IPS-15b (cell line): ENCODE measurements around the gene NSA2.
"Not testable (repeated sequence)": the region's sequence is repeated elsewhere in the genome, so short reads cannot be mapped to it uniquely, and the experiment has no call there.

ENCODE experiments used
- H3K27me3 ChIP-seq: one replicate; pipeline ENCODE4 v1.6.1; 2013; ENCODE audit warnings: low read length; ENCODE audit not compliant: control insufficient read depth, insufficient read depth
- H3K36me3 ChIP-seq: one replicate; pipeline ENCODE4 v1.6.1; 2013; ENCODE audit warnings: low read length; ENCODE audit not compliant: control insufficient read depth, insufficient read depth
- H3K4me1 ChIP-seq: one replicate; pipeline ENCODE4 v1.6.1; 2013; ENCODE audit warnings: mild to moderate bottlenecking, low read length; ENCODE audit not compliant: control insufficient read depth, insufficient read depth
- H3K4me3 ChIP-seq: one replicate; pipeline ENCODE4 v1.5.1; 2013; ENCODE audit warnings: low read depth, low read length
- H3K9ac ChIP-seq: one replicate; pipeline ENCODE4 v1.6.1; 2013; ENCODE audit warnings: low read depth, mild to moderate bottlenecking, low read length
- H3K9me3 ChIP-seq: one replicate; pipeline ENCODE4 v1.6.1; 2013; ENCODE audit warnings: mild to moderate bottlenecking, low read length; ENCODE audit not compliant: control insufficient read depth, insufficient read depth

NSA2 gene

DNA sequence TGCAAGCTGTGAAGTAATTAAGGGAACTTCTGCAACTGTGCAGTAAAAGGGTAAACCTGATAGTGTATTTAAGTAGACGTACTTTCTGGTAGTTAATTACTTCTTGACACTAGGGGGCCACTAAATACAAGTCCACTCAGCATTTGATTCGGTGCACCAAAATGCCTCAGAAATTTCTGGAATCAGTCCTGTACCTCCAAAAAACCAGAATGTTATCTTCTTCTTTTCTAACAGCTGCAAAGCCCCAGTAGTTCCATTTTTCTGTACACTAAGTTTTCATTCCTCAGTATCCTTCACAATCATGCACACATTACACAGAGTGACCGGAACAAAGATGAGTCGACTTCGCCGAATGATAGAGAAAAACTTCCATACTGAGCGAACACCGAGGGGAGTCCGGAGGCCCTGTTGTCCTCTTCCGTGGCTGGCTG lies 616 bp upstream of the NSA2 start:
- Histone ChIP-seq H3K9ac (peak overlapping the region; percentile 66), H3K27me3 (no peaks in the 10 kb centered on the region), H3K36me3 (no peaks in the 10 kb centered on the region), H3K4me3 (peak overlapping the region; percentile 99), H3K9me3 (no peaks in the 10 kb centered on the region), H3K4me1 (no peaks in the 10 kb centered on the region)

- H3K36me3 ChIP-seq: peaks cover 2% of the 10 kb centered on the region
- no peaks in the 10 kb centered on the region for H3K9me3 ChIP-seq
- H3K4me1 ChIP-seq: no peaks in the 10 kb centered on the region
- H3K27me3 ChIP-seq: no peaks in the 10 kb centered on the region
- H3K4me3 ChIP-seq: peak overlapping the region; percentile 99
- H3K9ac ChIP-seq: peak overlapping the region; percentile 82
Observed at GRCh38 chr5:74767579-74767913, 497 bp downstream of the NSA2 start.

DNA sequence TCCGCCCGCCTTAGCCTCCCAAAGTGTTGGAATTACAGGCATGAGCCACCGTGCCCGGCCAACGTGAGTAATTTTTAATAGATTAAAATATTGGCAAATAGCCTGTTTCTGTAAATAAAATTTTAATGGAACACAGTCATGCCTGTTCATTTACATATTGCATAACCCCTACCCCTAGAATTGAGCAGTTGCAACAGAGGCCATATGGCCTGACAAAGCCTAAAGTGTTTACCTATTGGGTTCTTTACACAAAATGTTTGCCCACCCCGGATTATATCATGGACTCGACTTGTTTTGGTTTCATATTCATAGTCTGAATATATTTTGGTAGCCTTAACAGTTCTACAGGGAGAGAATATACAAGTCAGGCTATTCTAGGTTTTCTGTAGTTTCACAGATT lies 5.3 kb downstream of the NSA2 start:
- H3K4me1 ChIP-seq: no peaks in the 10 kb centered on the region
- peaks cover 7% of the 10 kb centered on the region for H3K36me3 ChIP-seq
- no peaks in the 10 kb centered on the region for H3K9me3 ChIP-seq
- no peak overlapping the region for H3K4me3 ChIP-seq
- H3K27me3 ChIP-seq: no peaks in the 10 kb centered on the region
- H3K9ac ChIP-seq: no peak overlapping the region

GRCh38 chr5:74778609-74779008 lies 11.6 kb downstream of the NSA2 start:
- Histone ChIP-seq H3K9ac (no peak overlapping the region), H3K9me3 (no peaks in the 10 kb centered on the region), H3K4me1 (no peaks in the 10 kb centered on the region), H3K4me3 (no peak overlapping the region), H3K27me3 (no peaks in the 10 kb centered on the region), H3K36me3 (peaks cover 4% of the 10 kb centered on the region)

GRCh38 chr5:74786851-74787250 lies 19.8 kb downstream of the NSA2 start:
- no peak overlapping the region for H3K9ac ChIP-seq
- H3K27me3 ChIP-seq: no peaks in the 10 kb centered on the region
- H3K36me3 ChIP-seq: peaks cover 6% of the 10 kb centered on the region
- H3K4me3 ChIP-seq: no peak overlapping the region
- H3K4me1 ChIP-seq: no peaks in the 10 kb centered on the region
- no peaks in the 10 kb centered on the region for H3K9me3 ChIP-seq

- no peaks in the 10 kb centered on the region for H3K27me3 ChIP-seq
- H3K9ac ChIP-seq: no peak overlapping the region
- peaks cover 6% of the 10 kb centered on the region for H3K36me3 ChIP-seq
- no peak overlapping the region for H3K4me3 ChIP-seq
- no peaks in the 10 kb centered on the region for H3K4me1 ChIP-seq
- no peaks in the 10 kb centered on the region for H3K9me3 ChIP-seq
Observed at GRCh38 chr5:74787424-74787823, 20.4 kb downstream of the NSA2 start.

DNA sequence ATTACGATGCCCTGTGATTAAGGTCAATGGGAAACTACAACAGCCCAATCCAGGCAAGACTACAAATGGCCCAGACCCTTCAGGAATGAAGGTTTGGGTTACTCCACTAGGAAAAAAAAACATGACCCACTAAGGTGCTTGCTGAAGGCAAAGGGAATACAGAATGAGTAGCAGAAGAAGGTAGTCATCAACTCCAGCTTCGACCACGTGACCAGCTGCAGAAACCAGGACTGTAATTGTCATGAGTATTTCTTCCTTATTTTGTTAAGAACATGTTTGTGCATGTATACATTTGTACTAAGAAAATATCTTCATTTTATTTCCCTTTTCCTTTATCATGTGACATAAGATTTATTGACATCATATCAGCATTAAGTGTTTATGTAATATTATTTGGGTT lies 24.6 kb downstream of the NSA2 start:
- not testable (repeated sequence) for H3K27me3 ChIP-seq, H3K9ac ChIP-seq, H3K9me3 ChIP-seq, H3K36me3 ChIP-seq, H3K4me1 ChIP-seq, H3K4me3 ChIP-seq

DNA sequence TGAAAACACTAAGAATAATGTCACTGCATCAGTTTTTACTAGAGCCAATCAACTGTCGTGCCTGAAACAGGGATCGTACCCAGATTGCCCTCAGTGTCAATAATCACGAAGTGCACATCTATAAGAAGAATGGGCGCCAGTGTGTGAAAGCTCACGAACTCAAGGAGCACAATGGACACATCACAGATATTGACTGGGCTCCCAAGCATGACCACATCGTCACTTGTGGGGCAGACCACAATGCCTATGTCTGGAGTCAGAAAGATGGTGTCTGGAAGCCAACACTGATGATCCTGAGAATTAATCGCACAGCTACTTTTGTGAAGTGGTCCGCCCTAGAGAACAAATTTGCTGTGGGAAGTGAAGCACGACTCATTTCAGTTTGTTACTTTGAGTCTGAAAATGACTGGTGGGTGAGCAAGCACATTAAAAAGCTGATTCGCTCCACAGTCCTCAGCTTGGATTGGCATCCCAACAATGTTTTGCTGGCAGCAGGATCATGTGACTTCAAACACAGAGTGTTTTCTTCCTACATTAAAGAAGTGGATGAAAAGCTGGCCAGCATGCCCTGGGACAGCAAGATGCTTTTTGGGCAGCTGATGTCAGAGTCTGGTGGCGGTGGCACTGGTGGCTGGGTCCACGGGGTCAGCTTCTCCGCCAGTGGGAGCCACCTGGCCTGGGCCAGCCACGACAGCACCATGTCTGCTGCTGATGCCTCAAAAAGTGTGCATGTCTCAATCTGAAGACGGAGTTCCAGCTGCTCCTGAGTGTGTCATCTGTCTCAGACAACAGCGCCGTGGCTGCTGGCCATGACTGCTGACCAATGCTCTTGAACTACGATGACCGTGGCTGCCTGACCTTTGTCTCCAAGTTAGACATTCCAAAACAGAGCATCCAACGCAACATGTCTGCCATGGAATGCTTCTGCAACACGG lies 32.2 kb downstream of the NSA2 start:
- H3K4me3 ChIP-seq: no peak overlapping the region
- H3K4me1 ChIP-seq: no peaks in the 10 kb centered on the region
- H3K36me3 ChIP-seq: peaks cover 22% of the 10 kb centered on the region
- H3K9ac ChIP-seq: no peak overlapping the region
- no peaks in the 10 kb centered on the region for H3K27me3 ChIP-seq
- no peaks in the 10 kb centered on the region for H3K9me3 ChIP-seq

DNA sequence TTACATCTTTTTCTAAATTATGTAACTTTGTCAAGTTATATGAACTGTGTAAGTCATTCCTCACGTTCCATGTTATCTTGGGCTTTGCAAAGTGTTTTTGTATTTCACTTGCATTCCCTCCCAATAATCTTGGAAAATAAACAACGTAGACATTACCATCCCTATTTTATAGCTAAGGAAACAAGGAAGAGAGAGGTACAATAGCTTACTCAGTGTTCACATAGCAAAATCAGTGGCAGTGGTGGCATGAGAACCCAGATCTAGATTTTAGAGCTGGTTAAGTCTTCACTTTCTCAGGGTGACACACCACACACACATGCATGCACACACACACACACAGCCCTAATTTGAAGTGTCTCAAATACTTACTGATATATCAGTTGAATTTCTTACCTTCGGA lies 34.1 kb downstream of the NSA2 start:
- H3K9me3 ChIP-seq: no peaks in the 10 kb centered on the region
- H3K9ac ChIP-seq: no peak overlapping the region
- H3K27me3 ChIP-seq: no peaks in the 10 kb centered on the region
- peaks cover 22% of the 10 kb centered on the region for H3K36me3 ChIP-seq
- no peaks in the 10 kb centered on the region for H3K4me1 ChIP-seq
- H3K4me3 ChIP-seq: no peak overlapping the region

GRCh38 chr5:74801941-74802340 lies 34.9 kb downstream of the NSA2 start:
- H3K27me3 ChIP-seq: no peaks in the 10 kb centered on the region
- H3K9me3 ChIP-seq: no peaks in the 10 kb centered on the region
- no peak overlapping the region for H3K4me3 ChIP-seq
- H3K4me1 ChIP-seq: no peaks in the 10 kb centered on the region
- peaks cover 18% of the 10 kb centered on the region for H3K36me3 ChIP-seq
- no peak overlapping the region for H3K9ac ChIP-seq

GRCh38 chr5:74810915-74811314 lies 43.9 kb downstream of the NSA2 start:
- Histone ChIP-seq H3K36me3 (no peaks in the 10 kb centered on the region), H3K9me3 (no peaks in the 10 kb centered on the region), H3K27me3 (no peaks in the 10 kb centered on the region), H3K9ac (no peak overlapping the region), H3K4me1 (peaks cover 6% of the 10 kb centered on the region), H3K4me3 (no peak overlapping the region)

GRCh38 chr5:74816875-74817274 lies 49.8 kb downstream of the NSA2 start:
- Histone ChIP-seq H3K4me1 (peaks cover 41% of the 10 kb centered on the region), H3K9ac (no peak overlapping the region), H3K9me3 (no peaks in the 10 kb centered on the region), H3K27me3 (no peaks in the 10 kb centered on the region), H3K4me3 (no peak overlapping the region), H3K36me3 (no peaks in the 10 kb centered on the region)
